Testis (tissue), 2 donors: Measurements from ENCODE around the gene ZNF423.

Experiments
- CTCF ChIP-seq, 3 experiments: fragments of 450-650 bp in 2 of 3; fragments of 200-600 bp in 1 of 3; sonication (generic) in 1 of 3; IDR thresholded peaks; one replicate each; pipeline ENCODE4 v1.5.1; 2016 to 2019; ENCODE audit warnings: antibody characterized with exemption in 3 of 3, mild to moderate bottlenecking in 2 of 3, moderate library complexity in 1 of 3
- POLR2A ChIP-seq: fragments of 450-650 bp; IDR thresholded peaks from one replicate; pipeline ENCODE4 v1.6.1; 2017; ENCODE audit warnings: antibody characterized with exemption, mild to moderate bottlenecking, moderate library complexity

GRCh38 chr16:49650603-49651002 is 205.3 kb downstream of the ZNF423 start:
- TF ChIP-seq POLR2A = no peak
- TF ChIP-seq CTCF (IDR thresholded peaks at IDR 0.05) = no peak
